Activated CD4-positive, alpha-beta T cell treated with anti-CD3 and anti-CD28 coated beads, Interleukin-2, amount 50 U/mL, for 1 hour (primary cell): ENCODE data around the gene NMU.
"Not testable (repeated sequence)": the region's sequence is repeated elsewhere in the genome, so short reads cannot be mapped to it uniquely, and the experiment has no call there.

Source experiments
- DNase-seq: peaks from one replicate; pipeline ENCODE4 v3.0.0-alpha.2; 2020

The NMU gene

GRCh38 chr4:55553441-55554201 is 82.5 kb downstream of the NMU start:
- no peak for DNase-seq

DNA sequence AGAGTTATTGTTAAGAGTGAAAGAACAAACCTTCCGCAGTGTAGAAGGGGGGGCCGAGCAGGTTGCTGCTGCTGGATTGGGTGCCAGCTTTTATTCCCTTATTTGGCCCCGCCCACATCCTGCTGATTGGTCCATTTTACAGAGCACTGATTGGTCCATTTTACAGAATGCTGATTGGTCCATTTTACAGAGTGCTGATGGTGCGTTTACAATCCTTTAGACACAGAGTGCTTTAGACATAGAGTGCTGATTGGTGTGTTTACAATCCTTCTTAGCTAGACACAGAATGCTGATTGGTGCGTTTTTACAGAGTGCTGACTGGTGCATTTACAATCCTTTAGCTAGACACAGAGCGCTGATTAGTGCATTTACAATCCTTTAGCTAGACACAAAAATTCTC is 84.1 kb downstream of the NMU start:
- not testable (repeated sequence) for DNase-seq

DNA sequence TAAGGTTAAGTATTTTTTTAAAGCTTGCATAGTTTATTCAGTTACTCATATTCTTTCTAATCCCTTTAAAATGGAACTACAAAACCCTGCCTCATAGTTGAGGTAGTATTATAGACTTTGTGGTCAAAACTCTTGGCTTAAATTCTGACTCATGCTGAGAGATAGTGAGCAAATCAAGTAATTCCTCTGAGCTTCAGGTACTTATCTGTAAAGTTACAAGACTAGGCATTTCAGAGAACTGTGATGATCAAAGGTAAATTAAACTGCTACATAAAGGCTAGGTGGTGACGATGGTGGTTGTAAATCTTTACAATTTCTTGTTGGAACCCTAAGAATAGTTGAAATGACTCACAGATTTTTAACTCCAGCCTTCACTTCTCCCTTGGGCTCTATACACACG is 86.2 kb downstream of the NMU start:
- DNase-seq, result no peak

GRCh38 chr4:55547918-55548317 is 88.2 kb downstream of the NMU start:
- DNase-seq, result no peak

DNA sequence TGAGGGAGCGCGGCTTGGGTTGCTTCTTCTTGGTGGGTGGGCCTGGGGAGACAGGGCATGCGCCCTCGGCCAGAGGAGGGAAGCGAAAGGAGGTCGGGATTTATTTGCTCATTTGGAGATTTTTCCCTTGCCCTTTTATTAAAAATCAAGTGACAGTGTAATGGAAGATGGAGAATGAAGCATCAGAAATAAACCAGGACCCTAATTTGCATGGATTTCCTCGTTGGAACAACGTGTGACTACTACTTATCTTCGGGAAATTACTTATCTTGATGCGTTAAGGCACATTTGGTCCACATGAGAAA is 88.7 kb downstream of the NMU start:
- DNase-seq, result no peak

GRCh38 chr4:55546756-55547465 is 89.2 kb downstream of the NMU start, which contains the start of gene CLOCK:
Gene CLOCK (minus strand): TSS chr4:55546909. CDS start chr4:55482785, 64,124 bp downstream.
- peak; percentile 80 for DNase-seq

DNA sequence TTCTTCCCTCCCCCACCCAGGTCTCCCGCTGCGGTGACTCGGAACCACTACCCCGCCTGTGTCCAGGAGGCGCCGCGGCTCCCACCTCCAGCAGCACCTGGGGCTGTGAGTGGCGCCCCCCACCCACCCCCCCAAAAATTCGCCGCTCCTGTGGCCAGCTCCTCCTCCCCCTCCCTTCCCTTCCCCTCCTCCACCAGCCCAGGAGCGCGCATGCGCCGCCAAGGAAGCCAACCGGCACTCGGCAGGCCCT is 89.7 kb downstream of the NMU start:
- no peak for DNase-seq

DNA sequence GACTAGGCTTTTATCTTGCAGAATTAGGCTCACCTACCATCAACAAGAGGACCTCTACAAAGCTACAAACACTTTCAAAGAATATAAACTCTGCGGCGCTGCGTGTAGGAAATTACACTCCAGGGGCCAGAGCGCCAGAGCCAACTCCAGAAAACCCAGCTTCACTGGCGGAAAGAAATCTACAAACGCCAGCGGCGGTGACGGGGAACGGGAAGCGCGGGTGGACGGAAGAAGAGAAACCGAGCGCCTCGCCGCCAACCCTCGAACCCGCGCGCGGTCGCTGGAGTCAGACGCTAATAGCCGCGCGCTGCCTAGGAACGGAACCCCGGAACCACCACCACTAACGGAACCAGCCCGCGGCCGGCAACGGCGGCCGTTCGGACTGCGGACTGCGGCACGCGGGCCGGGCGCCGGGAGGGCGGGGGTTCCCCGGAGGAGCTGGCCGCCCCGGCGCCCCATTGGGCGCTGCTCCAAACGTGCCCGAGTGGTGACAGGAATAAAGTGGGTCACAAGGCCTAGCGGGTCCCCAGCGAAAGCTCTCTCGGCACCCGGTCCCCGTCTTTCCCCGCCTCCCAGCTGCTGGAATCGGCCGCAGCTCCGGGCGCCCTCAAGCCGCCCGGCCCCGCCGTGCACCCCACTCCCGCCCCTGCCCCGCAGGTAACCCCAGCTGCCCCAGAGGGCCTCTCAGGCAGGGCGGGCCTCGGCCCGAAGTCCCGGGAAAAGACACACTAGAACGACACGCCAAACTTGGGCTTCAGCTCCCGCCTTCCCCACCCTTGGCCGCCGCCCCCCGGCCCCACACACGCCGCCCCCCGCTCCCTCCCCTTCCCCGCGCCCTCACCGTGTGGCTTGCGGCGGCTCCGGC is 90.2 kb downstream of the NMU start:
- DNase-seq, result peak; percentile 45
